ENCODE results near the gene TRPV3. TPM values are rescaled to one million over a fixed set of nuclear protein-coding genes. Genes with fewer than 3 reads are reported as not detected.

The TRPV3 gene
- polyA plus RNA-seq, 4 donors: 0.96 to 2.3 (median 1.5) TPM

- no peak for DNase-seq (ENCODE audit: low read depth in 4 of 4, low spot score in 3 of 4)
Observed at GRCh38 chr17:3549610-3550162, 7.9 kb downstream of the TRPV3 start.

- no peak for DNase-seq (ENCODE audit: low read depth in 4 of 4, low spot score in 3 of 4)
Observed at GRCh38 chr17:3547628-3548027, 10.0 kb downstream of the TRPV3 start.

GRCh38 chr17:3546997-3547396 is 10.6 kb downstream of the TRPV3 start:
- no peak for DNase-seq (ENCODE audit: low read depth in 4 of 4, low spot score in 3 of 4)

- no peak for DNase-seq (ENCODE audit: low read depth in 4 of 4, low spot score in 3 of 4)
Observed at GRCh38 chr17:3546521-3546920, 11.1 kb downstream of the TRPV3 start.

- no peak for DNase-seq (ENCODE audit: low read depth in 4 of 4, low spot score in 3 of 4)
Observed at GRCh38 chr17:3545151-3545550, 12.5 kb downstream of the TRPV3 start.

- DNase-seq (ENCODE audit: low read depth in 4 of 4, low spot score in 3 of 4): no peak
Observed at GRCh38 chr17:3544365-3544764, 13.2 kb downstream of the TRPV3 start.

GRCh38 chr17:3543453-3543852 is 14.2 kb downstream of the TRPV3 start:
- DNase-seq (ENCODE audit: low read depth in 4 of 4, low spot score in 3 of 4): no peak

- no peak for DNase-seq (ENCODE audit: low read depth in 4 of 4, low spot score in 3 of 4)
Observed at GRCh38 chr17:3542410-3543088, 15.1 kb downstream of the TRPV3 start.

GRCh38 chr17:3539881-3540540 is 17.6 kb downstream of the TRPV3 start:
- no peak for DNase-seq (ENCODE audit: low read depth in 4 of 4, low spot score in 3 of 4)

- no peak for DNase-seq (ENCODE audit: low read depth in 4 of 4, low spot score in 3 of 4)
Observed at GRCh38 chr17:3536716-3537115, 20.9 kb downstream of the TRPV3 start.

GRCh38 chr17:3535253-3535995 is 22.2 kb downstream of the TRPV3 start:
- DNase-seq (ENCODE audit: low read depth in 4 of 4, low spot score in 3 of 4): peak; percentile 36 to 50 (median 43)

- no peak for DNase-seq (ENCODE audit: low read depth in 4 of 4, low spot score in 3 of 4)
Observed at GRCh38 chr17:3534881-3535252, 22.7 kb downstream of the TRPV3 start.

GRCh38 chr17:3533752-3534151 is 23.9 kb downstream of the TRPV3 start:
- DNase-seq (ENCODE audit: low read depth in 4 of 4, low spot score in 3 of 4): no peak

GRCh38 chr17:3532859-3533142 is 24.8 kb downstream of the TRPV3 start:
- no peak for DNase-seq (ENCODE audit: low read depth in 4 of 4, low spot score in 3 of 4)

- no peak for DNase-seq (ENCODE audit: low read depth in 4 of 4, low spot score in 3 of 4)
Observed at GRCh38 chr17:3532106-3532858, 25.3 kb downstream of the TRPV3 start.

GRCh38 chr17:3531266-3532101 is 26.1 kb downstream of the TRPV3 start:
- DNase-seq (ENCODE audit: low read depth in 4 of 4, low spot score in 3 of 4): no peak

GRCh38 chr17:3529817-3530741 is 27.5 kb downstream of the TRPV3 start:
- DNase-seq (ENCODE audit: low read depth in 4 of 4, low spot score in 3 of 4): no peak

GRCh38 chr17:3528880-3529511 is 28.6 kb downstream of the TRPV3 start:
- no peak for DNase-seq (ENCODE audit: low read depth in 4 of 4, low spot score in 3 of 4)
